ENCODE data around the gene ACOT12. TPM values are rescaled to one million over a fixed set of nuclear protein-coding genes. Genes with fewer than 3 reads are reported as not detected.

The ACOT12 gene
- total and polyA plus RNA-seq, 9 of the 15 experiments (the other 6 are each of a cell fraction or from before 2014, with no cell fraction given): 0.03 TPM; not detected in 8

GRCh38 chr5:81301271-81302015 lies 92.5 kb downstream of the ACOT12 start, which contains the start of gene ZCCHC9 (continued):
- no peak for TF ChIP-seq USF2 (CRISPR knock-in tag; IDR thresholded peaks at IDR 0.05)
- no peak for TF ChIP-seq CLOCK (CRISPR knock-in tag; IDR thresholded peaks at IDR 0.05; ENCODE audit: borderline replicate concordance)
- peak; percentile 64; the same call in 1 of the 2 replicates for TF ChIP-seq CBFB (CRISPR knock-in tag; IDR thresholded peaks at IDR 0.05)
- TF ChIP-seq GTF2B (IDR thresholded peaks at IDR 0.05; ENCODE audit: extremely low read depth, insufficient read length): no peak
- peak; percentile 33; the same call in 1 of the 2 replicates for TF ChIP-seq MGA (IDR thresholded peaks at IDR 0.05)
- peak; percentile 93 for TF ChIP-seq TFAP4 (CRISPR knock-in tag; IDR thresholded peaks at IDR 0.05; ENCODE audit: borderline replicate concordance)

Data from K562 (cell line).